Measurements from ENCODE around the gene ZNF136.

- TF ChIP-seq CTCF (IDR thresholded peaks at IDR 0.05; ENCODE audit: insufficient read depth, low read length, poor library complexity, severe bottlenecking) (no peak), EZH2phosphoT487 (conservative IDR thresholded peaks at IDR 0.05; ENCODE audit: low read length) (no peak)
Measured at GRCh38 chr19:12229990-12230389, 67.1 kb downstream of the ZNF136 start.
